GM23338 (cell line): ENCODE measurements around the gene FLT3.

Source experiments
- CTCF ChIP-seq, 2 experiments: fragments of 200-600 bp in 1 of 2; sonication (generic) in 1 of 2; conservative IDR thresholded peaks; 2 replicates each; pipeline versions ENCODE4 v1.5.1 to v1.6.1; 2016 to 2017; ENCODE audit warnings: antibody characterized with exemption in 2 of 2, low read depth in 2 of 2, mild to moderate bottlenecking in 2 of 2, moderate library complexity in 1 of 2
- JUNB ChIP-seq: IDR thresholded peaks from one replicate; pipeline ENCODE4 v1.6.1; 2016; ENCODE audit warnings: antibody characterized with exemption; ENCODE audit not compliant: unreplicated experiment

GRCh38 chr13:27954406-27954851, 145.9 kb downstream of the FLT3 start:
- no peak for TF ChIP-seq CTCF (conservative IDR thresholded peaks at IDR 0.05; ENCODE audit: low read depth in 2 of 2)
- TF ChIP-seq JUNB = no peak
